ENCODE data around the gene SPDYC. TPM values are rescaled to one million over a fixed set of nuclear protein-coding genes. Genes with fewer than 3 reads are reported as not detected.
A peak's percentile ranks its signal among the peaks of the same experiment; 100 is the strongest.

SPDYC gene
- total and polyA plus RNA-seq, 2 of the 13 experiments (the other 11 are each of a cell fraction or from before 2014, with no cell fraction given), result 0.15 to 0.33 TPM

DNA sequence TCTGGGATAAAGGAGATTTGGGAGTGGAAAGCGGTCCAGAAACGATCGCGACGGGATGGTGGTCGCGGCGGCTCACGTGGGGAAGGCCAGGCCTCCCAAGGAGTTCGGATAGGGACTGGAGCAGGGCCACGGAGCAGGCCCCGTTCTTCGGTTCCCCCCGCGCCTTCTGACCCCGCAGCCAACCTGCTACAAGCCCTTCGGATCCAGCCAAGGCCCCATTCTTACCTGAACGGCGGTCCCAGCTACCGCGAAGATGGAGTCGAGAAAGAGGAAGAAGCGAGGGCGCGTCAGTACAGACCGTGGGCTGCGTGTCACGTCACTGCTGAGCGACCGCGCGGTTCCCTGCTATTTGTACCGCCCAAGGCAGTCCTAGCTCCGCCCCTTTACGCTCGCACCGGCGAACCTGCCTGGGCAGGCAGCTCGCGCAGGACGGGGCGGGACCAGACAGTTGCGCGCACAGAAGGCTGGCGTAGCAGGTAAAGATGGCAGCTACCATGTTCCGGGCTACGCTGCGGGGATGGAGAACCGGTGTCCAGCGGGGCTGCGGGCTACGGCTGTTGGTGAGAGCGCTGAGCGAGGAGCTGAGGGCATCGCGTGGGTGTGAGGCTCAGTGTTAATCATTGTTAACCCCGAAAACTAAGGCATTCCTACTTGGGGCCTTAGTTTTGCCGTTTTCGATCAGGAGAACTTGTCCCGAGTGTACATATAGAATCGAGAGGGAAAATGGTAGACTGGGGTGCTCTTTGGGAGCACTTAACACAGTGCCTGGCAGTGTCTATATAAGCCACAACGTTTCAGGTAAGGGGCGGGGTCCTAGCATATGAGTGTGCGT, 48.0 kb upstream of the SPDYC start, which contains the start of the genes FAU and MRPL49 (continued):
- peak; percentile 20; the same call in 1 of the 2 replicates for TF ChIP-seq ZBTB3 (CRISPR knock-in tag; IDR thresholded peaks at IDR 0.05; ENCODE audit: borderline replicate concordance, low read depth)
- TF ChIP-seq, protein P1, sequence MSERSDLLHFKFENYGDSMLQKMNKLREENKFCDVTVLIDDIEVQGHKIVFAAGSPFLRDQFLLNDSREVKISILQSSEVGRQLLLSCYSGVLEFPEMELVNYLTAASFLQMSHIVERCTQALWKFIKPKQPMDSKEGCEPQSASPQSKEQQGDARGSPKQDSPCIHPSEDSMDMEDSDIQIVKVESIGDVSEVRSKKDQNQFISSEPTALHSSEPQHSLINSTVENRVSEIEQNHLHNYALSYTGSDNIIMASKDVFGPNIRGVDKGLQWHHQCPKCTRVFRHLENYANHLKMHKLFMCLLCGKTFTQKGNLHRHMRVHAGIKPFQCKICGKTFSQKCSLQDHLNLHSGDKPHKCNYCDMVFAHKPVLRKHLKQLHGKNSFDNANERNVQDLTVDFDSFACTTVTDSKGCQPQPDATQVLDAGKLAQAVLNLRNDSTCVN (CRISPR knock-in tag; IDR thresholded peaks at IDR 0.05; ENCODE audit: borderline replicate concordance), result peak; percentile 83; the same call in 1 of the 2 replicates
- TF ChIP-seq ZKSCAN5 (CRISPR knock-in tag; IDR thresholded peaks at IDR 0.05), result peak; percentile 82
- TF ChIP-seq, protein P2, sequence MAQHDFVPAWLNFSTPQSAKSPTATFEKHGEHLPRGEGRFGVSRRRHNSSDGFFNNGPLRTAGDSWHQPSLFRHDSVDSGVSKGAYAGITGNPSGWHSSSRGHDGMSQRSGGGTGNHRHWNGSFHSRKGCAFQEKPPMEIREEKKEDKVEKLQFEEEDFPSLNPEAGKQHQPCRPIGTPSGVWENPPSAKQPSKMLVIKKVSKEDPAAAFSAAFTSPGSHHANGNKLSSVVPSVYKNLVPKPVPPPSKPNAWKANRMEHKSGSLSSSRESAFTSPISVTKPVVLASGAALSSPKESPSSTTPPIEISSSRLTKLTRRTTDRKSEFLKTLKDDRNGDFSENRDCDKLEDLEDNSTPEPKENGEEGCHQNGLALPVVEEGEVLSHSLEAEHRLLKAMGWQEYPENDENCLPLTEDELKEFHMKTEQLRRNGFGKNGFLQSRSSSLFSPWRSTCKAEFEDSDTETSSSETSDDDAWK (CRISPR knock-in tag; IDR thresholded peaks at IDR 0.05), result no peak
- TF ChIP-seq, protein P3, sequence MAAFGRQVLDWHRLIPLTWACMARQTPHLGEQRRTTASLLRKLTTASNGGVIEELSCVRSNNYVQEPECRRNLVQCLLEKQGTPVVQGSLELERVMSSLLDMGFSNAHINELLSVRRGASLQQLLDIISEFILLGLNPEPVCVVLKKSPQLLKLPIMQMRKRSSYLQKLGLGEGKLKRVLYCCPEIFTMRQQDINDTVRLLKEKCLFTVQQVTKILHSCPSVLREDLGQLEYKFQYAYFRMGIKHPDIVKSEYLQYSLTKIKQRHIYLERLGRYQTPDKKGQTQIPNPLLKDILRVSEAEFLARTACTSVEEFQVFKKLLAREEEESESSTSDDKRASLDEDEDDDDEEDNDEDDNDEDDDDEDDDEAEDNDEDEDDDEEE (CRISPR knock-in tag; IDR thresholded peaks at IDR 0.05), result no peak
- peak; percentile 65; the same call in 1 of the 2 replicates for TF ChIP-seq FOXK2 (IDR thresholded peaks at IDR 0.05)
- TF ChIP-seq RFX3 (CRISPR knock-in tag; IDR thresholded peaks at IDR 0.05), result no peak
- TF ChIP-seq, protein P4, sequence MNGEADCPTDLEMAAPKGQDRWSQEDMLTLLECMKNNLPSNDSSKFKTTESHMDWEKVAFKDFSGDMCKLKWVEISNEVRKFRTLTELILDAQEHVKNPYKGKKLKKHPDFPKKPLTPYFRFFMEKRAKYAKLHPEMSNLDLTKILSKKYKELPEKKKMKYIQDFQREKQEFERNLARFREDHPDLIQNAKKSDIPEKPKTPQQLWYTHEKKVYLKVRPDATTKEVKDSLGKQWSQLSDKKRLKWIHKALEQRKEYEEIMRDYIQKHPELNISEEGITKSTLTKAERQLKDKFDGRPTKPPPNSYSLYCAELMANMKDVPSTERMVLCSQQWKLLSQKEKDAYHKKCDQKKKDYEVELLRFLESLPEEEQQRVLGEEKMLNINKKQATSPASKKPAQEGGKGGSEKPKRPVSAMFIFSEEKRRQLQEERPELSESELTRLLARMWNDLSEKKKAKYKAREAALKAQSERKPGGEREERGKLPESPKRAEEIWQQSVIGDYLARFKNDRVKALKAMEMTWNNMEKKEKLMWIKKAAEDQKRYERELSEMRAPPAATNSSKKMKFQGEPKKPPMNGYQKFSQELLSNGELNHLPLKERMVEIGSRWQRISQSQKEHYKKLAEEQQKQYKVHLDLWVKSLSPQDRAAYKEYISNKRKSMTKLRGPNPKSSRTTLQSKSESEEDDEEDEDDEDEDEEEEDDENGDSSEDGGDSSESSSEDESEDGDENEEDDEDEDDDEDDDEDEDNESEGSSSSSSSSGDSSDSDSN (CRISPR knock-in tag; IDR thresholded peaks at IDR 0.05), result peak; percentile 72; the same call in 1 of the 2 replicates
- peak; percentile 53; the same call in 1 of the 2 replicates for TF ChIP-seq XBP1 (CRISPR knock-in tag; IDR thresholded peaks at IDR 0.05)
- 0 out of 2 replicates have a peak, but pooled peaks have one; percentile 19 for TF ChIP-seq MED13 (CRISPR knock-in tag; IDR thresholded peaks at IDR 0.05)
- TF ChIP-seq, protein P5, sequence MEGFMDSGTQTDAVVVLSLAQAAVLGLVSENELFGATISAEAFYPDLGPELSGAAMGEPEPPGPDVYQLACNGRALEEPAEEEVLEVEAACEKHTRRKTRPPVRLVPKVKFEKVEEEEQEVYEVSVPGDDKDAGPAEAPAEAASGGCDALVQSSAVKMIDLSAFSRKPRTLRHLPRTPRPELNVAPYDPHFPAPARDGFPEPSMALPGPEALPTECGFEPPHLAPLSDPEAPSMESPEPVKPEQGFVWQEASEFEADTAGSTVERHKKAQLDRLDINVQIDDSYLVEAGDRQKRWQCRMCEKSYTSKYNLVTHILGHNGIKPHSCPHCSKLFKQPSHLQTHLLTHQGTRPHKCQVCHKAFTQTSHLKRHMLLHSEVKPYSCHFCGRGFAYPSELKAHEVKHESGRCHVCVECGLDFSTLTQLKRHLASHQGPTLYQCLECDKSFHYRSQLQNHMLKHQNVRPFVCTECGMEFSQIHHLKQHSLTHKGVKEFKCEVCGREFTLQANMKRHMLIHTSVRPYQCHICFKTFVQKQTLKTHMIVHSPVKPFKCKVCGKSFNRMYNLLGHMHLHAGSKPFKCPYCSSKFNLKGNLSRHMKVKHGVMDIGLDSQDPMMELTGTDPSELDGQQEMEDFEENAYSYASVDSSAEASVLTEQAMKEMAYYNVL (CRISPR knock-in tag; IDR thresholded peaks at IDR 0.05; ENCODE audit: borderline replicate concordance), result 0 out of 2 replicates have a peak, but pooled peaks have one; percentile 59
- TF ChIP-seq ZNF207 (IDR thresholded peaks at IDR 0.05; ENCODE audit: borderline replicate concordance), result no peak
- TF ChIP-seq, protein P6, sequence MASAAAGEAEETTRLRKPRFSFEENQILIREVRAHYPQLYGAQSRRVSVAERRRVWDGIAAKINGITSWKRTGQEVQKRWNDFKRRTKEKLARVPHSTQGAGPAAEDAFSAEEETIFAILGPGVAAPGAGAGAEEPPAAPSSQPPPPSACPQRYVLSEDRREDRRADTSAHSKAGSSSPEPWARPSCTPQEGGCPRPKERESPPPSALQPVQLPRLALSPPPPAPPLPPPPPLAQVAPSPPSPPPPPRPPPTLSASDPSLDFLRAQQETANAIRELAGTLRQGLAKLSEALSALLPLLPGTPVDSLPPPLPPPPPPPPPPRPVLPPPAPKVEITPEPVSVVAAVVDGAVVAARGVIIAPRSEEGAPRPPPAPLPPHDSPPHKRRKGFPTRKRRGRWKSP (CRISPR knock-in tag; IDR thresholded peaks at IDR 0.05), result no peak; the same call in 1 of the 2 replicates
- TF ChIP-seq, protein P7, sequence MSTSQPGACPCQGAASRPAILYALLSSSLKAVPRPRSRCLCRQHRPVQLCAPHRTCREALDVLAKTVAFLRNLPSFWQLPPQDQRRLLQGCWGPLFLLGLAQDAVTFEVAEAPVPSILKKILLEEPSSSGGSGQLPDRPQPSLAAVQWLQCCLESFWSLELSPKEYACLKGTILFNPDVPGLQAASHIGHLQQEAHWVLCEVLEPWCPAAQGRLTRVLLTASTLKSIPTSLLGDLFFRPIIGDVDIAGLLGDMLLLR (CRISPR knock-in tag; IDR thresholded peaks at IDR 0.05), result peak; percentile 51; the same call in 1 of the 2 replicates
- TF ChIP-seq, protein P8, sequence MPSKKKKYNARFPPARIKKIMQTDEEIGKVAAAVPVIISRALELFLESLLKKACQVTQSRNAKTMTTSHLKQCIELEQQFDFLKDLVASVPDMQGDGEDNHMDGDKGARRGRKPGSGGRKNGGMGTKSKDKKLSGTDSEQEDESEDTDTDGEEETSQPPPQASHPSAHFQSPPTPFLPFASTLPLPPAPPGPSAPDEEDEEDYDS (CRISPR knock-in tag; IDR thresholded peaks at IDR 0.05), result peak; percentile 99
- TF ChIP-seq ZNF230 (CRISPR knock-in tag; IDR thresholded peaks at IDR 0.05), result peak; percentile 74; the same call in 1 of the 2 replicates
- TF ChIP-seq NFE2 (CRISPR knock-in tag; IDR thresholded peaks at IDR 0.05), result no peak
- peak; percentile 59 for TF ChIP-seq NFYC (CRISPR knock-in tag; IDR thresholded peaks at IDR 0.05)

Data from HepG2 (cell line).